Activated CD4-positive, alpha-beta memory T cell treated with anti-CD3 and anti-CD28 coated beads for 36 hours (primary cell): ENCODE measurements around the gene HMGXB4. TPM values are rescaled to one million over a fixed set of nuclear protein-coding genes. Genes with fewer than 3 reads are reported as not detected.

Experiments used
- CTCF ChIA-PET: fragments of 350-600 bp; sonication (Branson Sonifier 250); formaldehyde crosslinking; loops from one replicate; lab custom pipeline; 2021; ENCODE audit warnings: antibody characterized with exemption, inconsistent platforms; lab: Charles Lee
- POLR2A ChIA-PET: fragments of 350-600 bp; sonication (Branson Sonifier 250); formaldehyde crosslinking; loops from one replicate; lab custom pipeline; 2021; ENCODE audit warnings: antibody characterized with exemption; lab: Charles Lee
- DNase-seq: peaks from one replicate; pipeline ENCODE4 v3.0.0-alpha.2; 2020
- H3K27ac Mint-ChIP-seq: one replicate; pipeline ENCODE4 v1.8.0; 2021; ENCODE audit warnings: mixed read lengths
- H3K27me3 Mint-ChIP-seq: one replicate; pipeline ENCODE4 v1.8.0; 2021; ENCODE audit warnings: mixed read lengths
- H3K36me3 Mint-ChIP-seq: one replicate; pipeline ENCODE4 v1.8.0; 2021; ENCODE audit warnings: mixed read lengths
- H3K4me1 Mint-ChIP-seq: one replicate; pipeline ENCODE4 v1.8.0; 2021; ENCODE audit warnings: low read depth, mixed read lengths
- H3K4me3 Mint-ChIP-seq: one replicate; pipeline ENCODE4 v1.8.0; 2021; ENCODE audit warnings: mild to moderate bottlenecking, mixed read lengths
- H3K9me3 Mint-ChIP-seq: one replicate; pipeline ENCODE4 v1.8.0; 2021; ENCODE audit warnings: mixed read lengths
- intact Hi-C: fragments of 100-400 bp; cut with micrococcal nuclease; formaldehyde crosslinking; loops from one replicate; pipeline ENCODE4 v1.15.1; 2023
- total RNA-seq, 2 experiments: library from RNA; stranded (reverse); gene quantifications; one replicate each; pipeline ENCODE4 v1.2.3, GENCODE V29; 2021

The HMGXB4 gene
- total RNA-seq, 2 experiments from 2014 or later, result 33.9 to 35.7 TPM

DNA sequence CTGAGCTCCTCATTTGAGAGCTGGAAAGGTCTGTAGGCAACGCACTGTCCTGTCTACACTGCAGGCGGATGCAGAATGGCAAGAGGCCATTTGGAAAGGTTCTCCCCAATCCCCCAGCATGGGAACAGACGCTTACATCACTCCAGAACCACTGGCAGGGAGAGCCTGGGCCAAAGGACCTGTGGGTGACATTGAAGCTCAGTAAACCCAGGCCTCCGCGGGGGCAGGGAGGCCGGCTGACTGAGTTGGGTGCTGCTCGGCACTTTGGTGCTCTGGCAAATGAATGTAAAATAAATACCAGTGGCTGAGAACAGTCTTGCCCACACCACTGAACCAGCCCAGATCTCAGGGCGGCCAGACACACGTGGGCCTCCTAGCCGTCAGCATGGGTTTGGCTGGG, 64.8 kb downstream of the HMGXB4 start:
- no peaks in the 10 kb centered on the region for H3K4me1 Mint-ChIP-seq
- no peaks in the 10 kb centered on the region for H3K9me3 Mint-ChIP-seq
- DNase-seq, result no peak
- intact Hi-C loops, result no loop called here
- ChIA-PET CTCF (no interaction called here), POLR2A (no interaction called here)
- peaks cover 35% of the 10 kb centered on the region for H3K36me3 Mint-ChIP-seq
- H3K4me3 Mint-ChIP-seq, result no peak overlapping the region
- no peaks in the 10 kb centered on the region for H3K27me3 Mint-ChIP-seq
- H3K27ac Mint-ChIP-seq, result no peak overlapping the region

DNA sequence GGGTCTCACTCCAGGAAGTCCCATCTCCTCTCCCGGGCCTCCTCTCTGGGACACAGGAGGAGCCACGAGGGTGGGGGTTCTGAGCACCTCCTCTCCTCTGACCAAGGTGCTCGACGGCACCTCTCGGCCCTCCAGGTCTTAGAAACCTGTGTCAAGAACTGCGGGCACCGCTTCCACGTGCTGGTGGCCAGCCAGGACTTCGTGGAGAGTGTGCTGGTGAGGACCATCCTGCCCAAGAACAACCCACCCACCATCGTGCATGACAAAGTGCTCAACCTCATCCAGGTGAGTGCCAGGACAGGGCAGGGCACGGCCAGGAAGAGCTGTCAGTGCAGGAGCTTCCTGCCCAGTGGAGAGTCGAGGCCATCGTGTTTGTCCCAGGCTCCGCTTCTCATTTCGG, 65.6 kb downstream of the HMGXB4 start:
- Mint-ChIP-seq H3K27me3 (no peaks in the 10 kb centered on the region), H3K4me1 (peaks cover 2% of the 10 kb centered on the region), H3K4me3 (no peak overlapping the region), H3K27ac (no peak overlapping the region), H3K9me3 (no peaks in the 10 kb centered on the region), H3K36me3 (peaks cover 30% of the 10 kb centered on the region)
- ChIA-PET CTCF (no interaction called here), POLR2A (no interaction called here)
- no peak for DNase-seq
- intact Hi-C loops, result no loop called here

DNA sequence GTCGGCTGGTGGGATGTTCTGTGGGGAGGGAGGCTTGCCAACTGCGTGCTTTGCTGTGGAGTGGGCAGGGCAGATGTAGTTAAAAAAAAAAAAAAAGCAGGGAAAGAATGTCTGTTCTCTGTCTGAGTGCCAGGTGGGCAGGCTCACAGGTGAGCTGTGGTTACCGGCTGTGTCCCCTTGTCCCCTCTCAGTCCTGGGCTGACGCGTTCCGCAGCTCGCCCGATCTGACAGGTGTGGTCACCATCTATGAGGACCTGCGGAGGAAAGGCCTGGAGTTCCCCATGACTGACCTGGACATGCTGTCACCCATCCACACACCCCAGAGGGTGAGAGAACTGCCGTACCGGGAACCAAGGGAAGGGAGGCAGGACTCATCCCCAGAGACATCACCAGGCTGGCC, 66.0 kb downstream of the HMGXB4 start:
- H3K9me3 Mint-ChIP-seq, result no peaks in the 10 kb centered on the region
- no peak overlapping the region for H3K4me3 Mint-ChIP-seq
- peaks cover 5% of the 10 kb centered on the region for H3K4me1 Mint-ChIP-seq
- no peak overlapping the region for H3K27ac Mint-ChIP-seq
- POLR2A ChIA-PET, result no interaction called here
- no peak for DNase-seq
- H3K27me3 Mint-ChIP-seq, result no peaks in the 10 kb centered on the region
- CTCF ChIA-PET, result no interaction called here
- intact Hi-C loops, result no loop called here
- peaks cover 30% of the 10 kb centered on the region for H3K36me3 Mint-ChIP-seq

DNA sequence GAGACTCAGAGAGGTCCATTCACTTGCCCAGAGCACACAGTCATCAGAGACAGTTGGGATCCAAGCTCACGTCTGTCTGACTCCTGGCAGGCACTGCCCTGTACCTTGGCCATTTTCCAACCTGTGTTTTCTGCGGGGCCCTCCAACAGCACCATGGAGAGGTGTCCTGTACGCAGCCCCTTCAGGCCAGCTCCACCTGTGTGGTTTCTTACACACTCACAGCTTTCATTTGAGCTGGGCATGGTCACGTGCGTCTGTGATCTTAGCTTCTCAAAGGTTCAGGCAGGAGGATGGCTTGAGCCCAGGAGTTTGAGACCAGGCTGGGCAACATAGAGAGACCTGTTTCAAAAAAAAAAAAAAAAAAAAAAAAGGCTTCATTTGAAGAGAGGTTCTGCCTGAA, 66.8 kb downstream of the HMGXB4 start:
- CTCF ChIA-PET, result interaction anchor here (0.6 to 2.1 kb wide), 2 partner anchors 14 to 24 kb away, joined by 3 to 5 read pairs; partner anchors contain the start of gene TOM1
- Mint-ChIP-seq H3K36me3 (peaks cover 30% of the 10 kb centered on the region), H3K9me3 (no peaks in the 10 kb centered on the region)

DNA sequence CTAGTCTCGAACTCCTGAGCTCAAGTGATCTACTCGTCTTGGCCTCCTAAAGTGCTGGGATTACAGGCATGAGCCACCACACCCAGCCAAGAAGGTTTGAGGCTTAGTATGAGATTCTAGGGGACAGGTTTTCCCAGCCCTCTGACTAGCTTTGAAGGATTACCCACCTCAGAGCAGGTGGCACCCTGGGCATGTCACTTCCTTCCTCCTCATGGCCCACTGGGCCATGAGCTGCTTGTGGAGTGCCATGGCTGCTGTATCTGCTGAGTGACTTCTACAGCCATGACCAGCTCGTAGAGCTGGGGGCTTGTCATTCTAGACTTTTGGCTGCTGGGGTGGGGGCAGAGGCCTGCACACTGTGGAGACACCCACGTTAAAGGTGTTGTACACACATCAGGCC, 67.5 kb downstream of the HMGXB4 start:
- Mint-ChIP-seq H3K9me3 (no peaks in the 10 kb centered on the region), H3K4me3 (no peak overlapping the region), H3K27ac (no peak overlapping the region), H3K27me3 (no peaks in the 10 kb centered on the region), H3K36me3 (peaks cover 30% of the 10 kb centered on the region), H3K4me1 (peaks cover 13% of the 10 kb centered on the region)
- ChIA-PET CTCF (interaction anchor here (1.0 to 2.1 kb wide), 2 partner anchors 25 to 259 kb away, joined by 3 to 5 read pairs; partner anchors contain the start of gene TOM1), POLR2A (interaction anchor here (1.0 kb wide), 1 partner anchor 28 kb away, joined by 3 read pairs; no protein-coding TSS in a partner anchor)
- no peak for DNase-seq
- intact Hi-C loops, result no loop called here

More for the DNA sequence above, 66.8 kb downstream of the HMGXB4 start:
- POLR2A ChIA-PET, result no interaction called here
- intact Hi-C loops, result no loop called here
- H3K4me1 Mint-ChIP-seq, result peaks cover 7% of the 10 kb centered on the region
- no peaks in the 10 kb centered on the region for H3K27me3 Mint-ChIP-seq
- no peak overlapping the region for H3K4me3 Mint-ChIP-seq
- H3K27ac Mint-ChIP-seq, result no peak overlapping the region
- DNase-seq, result no peak

DNA sequence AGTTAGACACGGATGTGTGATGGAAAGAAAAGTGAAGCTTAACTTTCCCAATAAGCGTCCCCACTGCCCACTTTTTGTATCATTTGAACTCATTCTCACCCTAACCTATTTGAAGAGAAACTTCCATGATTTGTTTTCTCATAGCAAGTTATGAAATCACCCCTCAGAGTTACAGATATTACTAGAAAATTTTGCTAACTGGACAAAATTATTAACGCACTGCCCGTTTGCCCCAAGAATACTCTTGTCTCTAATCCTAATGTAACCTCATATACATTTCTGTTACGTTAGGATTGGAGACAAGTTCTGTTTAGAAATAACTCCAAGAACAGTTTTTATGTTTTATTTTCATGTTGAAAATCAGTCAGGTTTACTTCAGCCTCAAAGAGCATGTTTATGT, 67.9 kb downstream of the HMGXB4 start:
- Mint-ChIP-seq H3K9me3 (no peaks in the 10 kb centered on the region), H3K4me3 (no peak overlapping the region), H3K27me3 (no peaks in the 10 kb centered on the region), H3K36me3 (peaks cover 31% of the 10 kb centered on the region), H3K4me1 (peaks cover 15% of the 10 kb centered on the region), H3K27ac (no peak overlapping the region)
- ChIA-PET CTCF (interaction anchor here (1.0 to 2.1 kb wide), 2 partner anchors 26 to 258 kb away, joined by 3 to 5 read pairs; partner anchors contain the start of gene TOM1), POLR2A (interaction anchor here (1.0 kb wide), 1 partner anchor 28 kb away, joined by 3 read pairs; no protein-coding TSS in a partner anchor)
- DNase-seq, result no peak
- intact Hi-C loops, result no loop called here

DNA sequence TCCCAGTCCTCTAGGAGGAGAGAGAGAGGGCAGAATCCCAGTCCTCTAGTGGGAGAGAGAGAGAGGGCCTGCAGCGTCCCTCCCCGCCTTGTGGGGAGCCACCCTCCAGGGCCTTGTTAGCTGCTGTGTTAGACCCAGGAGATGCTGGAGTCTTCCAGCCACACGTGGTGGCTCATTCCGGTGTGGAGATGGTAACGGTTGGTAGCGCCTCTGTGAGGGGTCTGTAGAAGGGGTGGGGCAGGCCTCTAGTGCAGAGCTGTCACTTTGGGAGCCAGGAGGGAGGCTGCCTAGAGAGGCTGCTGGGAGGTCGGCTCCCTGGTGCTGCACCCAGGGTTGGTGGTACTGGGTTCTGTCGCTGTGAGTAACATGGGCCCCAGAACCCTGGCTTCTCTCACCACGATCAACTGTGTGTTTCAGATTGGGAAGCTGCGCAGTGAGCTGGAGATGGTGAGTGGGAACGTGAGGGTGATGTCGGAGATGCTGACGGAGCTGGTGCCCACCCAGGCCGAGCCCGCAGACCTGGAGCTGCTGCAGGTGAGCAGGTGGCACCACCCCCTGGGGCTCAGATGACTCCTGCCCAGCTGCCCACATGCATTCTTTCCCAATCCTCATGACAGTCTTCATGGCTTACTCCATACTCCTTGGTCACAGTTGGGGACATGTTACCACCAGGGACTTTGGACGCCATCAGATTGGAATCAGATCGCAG, 69.7 kb downstream of the HMGXB4 start:
- no peaks in the 10 kb centered on the region for H3K9me3 Mint-ChIP-seq
- peaks cover 30% of the 10 kb centered on the region for H3K36me3 Mint-ChIP-seq
- intact Hi-C loops, result no loop called here
- H3K4me1 Mint-ChIP-seq, result peaks cover 26% of the 10 kb centered on the region
- ChIA-PET POLR2A (no interaction called here), CTCF (no interaction called here)
- no peak overlapping the region for H3K27ac Mint-ChIP-seq
- H3K27me3 Mint-ChIP-seq, result no peaks in the 10 kb centered on the region
- no peak for DNase-seq
- H3K4me3 Mint-ChIP-seq, result no peak overlapping the region

DNA sequence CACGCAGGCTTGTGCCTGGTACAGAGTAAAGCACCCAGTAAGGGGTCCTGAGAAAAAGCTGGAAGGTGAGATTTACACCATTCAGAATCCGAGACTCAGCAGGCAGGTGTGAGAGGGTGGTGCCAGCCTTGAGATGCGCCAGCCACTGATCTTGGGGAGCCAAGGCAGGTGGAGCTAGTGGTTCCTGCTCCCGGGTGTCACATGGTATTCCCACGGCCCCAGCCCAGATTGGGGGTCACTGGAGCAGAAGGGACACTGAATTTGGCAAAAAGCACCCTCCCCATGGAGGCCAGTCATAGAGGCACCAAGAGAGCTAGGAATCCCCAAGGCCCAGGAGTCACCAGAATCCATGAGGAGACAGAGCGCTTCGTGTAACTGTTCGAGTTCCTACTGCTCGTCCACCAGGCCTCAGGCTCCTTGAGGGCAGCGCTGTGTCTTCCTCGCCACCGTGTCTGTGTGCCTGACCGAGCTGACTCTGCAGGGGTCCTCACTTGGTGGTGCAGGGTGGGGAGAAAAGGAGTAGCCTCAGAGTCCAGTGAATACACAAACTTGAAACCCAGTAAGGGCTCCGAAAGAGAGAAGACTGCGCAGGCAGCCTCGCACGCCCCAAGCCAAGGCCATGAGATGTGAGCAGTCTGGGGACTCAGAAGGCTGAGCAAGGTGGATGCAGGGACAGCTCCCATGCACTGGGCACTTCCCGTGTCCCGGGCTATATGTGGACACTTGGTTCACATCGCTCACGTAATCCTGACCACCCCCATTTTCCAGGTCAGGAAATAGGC, 70.6 kb downstream of the HMGXB4 start:
- peaks cover 27% of the 10 kb centered on the region for H3K36me3 Mint-ChIP-seq
- no peaks in the 10 kb centered on the region for H3K9me3 Mint-ChIP-seq
- intact Hi-C loops, result no loop called here
- no peak for DNase-seq
- H3K27me3 Mint-ChIP-seq, result no peaks in the 10 kb centered on the region
- H3K4me1 Mint-ChIP-seq, result peaks cover 28% of the 10 kb centered on the region
- POLR2A ChIA-PET, result no interaction called here
- no peak overlapping the region for H3K27ac Mint-ChIP-seq
- CTCF ChIA-PET, result interaction anchor here (0.9 kb wide), 1 partner anchor 25 kb away, joined by 3 read pairs; no protein-coding TSS in a partner anchor
- no peak overlapping the region for H3K4me3 Mint-ChIP-seq

DNA sequence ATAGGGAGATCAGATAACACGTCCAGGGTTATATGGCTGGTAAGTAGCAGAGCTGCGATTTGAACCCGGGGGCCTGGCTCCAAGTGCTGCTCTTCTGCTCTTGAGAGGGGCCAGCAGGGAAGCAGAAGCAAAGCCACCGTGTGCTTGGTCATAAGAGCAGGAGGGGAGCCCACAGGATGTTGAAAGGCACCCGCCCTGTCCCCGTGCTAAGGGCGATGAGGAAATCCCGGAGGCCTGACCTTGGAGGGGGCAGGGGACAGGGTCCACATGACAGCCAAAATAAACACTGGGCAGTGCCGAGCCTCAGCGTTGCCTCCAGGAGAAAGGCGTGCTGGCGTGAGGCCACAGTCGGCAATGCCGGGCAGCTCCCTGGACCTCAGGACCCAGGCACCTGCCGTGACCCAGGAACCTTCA, 71.2 kb downstream of the HMGXB4 start:
- Mint-ChIP-seq H3K27ac (no peak overlapping the region), H3K36me3 (peaks cover 24% of the 10 kb centered on the region), H3K4me1 (peaks cover 29% of the 10 kb centered on the region), H3K4me3 (no peak overlapping the region), H3K27me3 (no peaks in the 10 kb centered on the region), H3K9me3 (no peaks in the 10 kb centered on the region)
- intact Hi-C loops, result no loop called here
- no peak for DNase-seq
- CTCF ChIA-PET, result interaction anchor here (0.9 kb wide), 1 partner anchor 25 kb away, joined by 3 read pairs; no protein-coding TSS in a partner anchor
- POLR2A ChIA-PET, result no interaction called here

DNA sequence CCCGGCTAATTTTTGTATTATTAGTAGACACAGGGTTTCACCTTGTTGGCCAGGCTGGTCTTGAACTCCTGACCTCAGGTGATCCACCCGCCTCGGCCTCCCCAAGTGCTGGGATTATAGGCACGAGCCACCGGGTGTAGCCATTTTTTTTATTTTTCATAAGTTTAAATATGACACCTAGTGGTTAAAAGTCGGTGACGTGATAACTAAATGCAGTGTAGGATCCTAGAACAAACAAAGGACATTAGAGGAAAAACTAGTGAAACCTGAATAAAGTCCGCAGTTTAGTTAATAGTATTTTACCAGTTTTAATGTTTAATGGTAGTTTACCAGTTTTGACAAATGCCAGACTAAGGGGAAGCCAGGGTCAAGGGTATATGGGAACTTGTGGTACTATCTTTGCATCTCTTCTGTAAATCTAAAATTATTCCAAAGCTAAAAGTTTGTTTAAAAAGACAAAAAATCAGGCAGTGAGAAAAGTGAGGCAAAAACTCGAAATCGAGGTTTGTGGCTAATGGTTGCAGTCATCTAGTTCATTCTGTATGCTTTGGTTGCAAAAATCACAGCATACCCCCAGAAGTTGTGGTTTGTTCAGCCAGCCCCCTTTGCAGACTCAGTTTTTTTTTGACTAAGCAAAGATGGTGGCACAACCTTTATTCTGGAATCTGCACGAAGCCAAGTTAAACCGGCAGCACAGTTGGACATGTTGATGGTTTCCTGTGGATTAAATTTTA, 72.0 kb downstream of the HMGXB4 start:
- Mint-ChIP-seq H3K27ac (peak overlapping the region; percentile 38), H3K36me3 (peaks cover 25% of the 10 kb centered on the region), H3K4me1 (peaks cover 37% of the 10 kb centered on the region), H3K9me3 (no peaks in the 10 kb centered on the region), H3K4me3 (no peak overlapping the region), H3K27me3 (no peaks in the 10 kb centered on the region)
- DNase-seq, result no peak
- ChIA-PET CTCF (interaction anchor here (0.6 to 1.8 kb wide), 5 partner anchors 22 to 97 kb away, joined by 3 to 5 read pairs (median 3); no protein-coding TSS in a partner anchor), POLR2A (interaction anchor here (0.6 to 1.7 kb wide), 6 partner anchors 18 to 212 kb away, joined by 3 to 6 read pairs (median 4); no protein-coding TSS in a partner anchor)
- intact Hi-C loops, result no loop called here

DNA sequence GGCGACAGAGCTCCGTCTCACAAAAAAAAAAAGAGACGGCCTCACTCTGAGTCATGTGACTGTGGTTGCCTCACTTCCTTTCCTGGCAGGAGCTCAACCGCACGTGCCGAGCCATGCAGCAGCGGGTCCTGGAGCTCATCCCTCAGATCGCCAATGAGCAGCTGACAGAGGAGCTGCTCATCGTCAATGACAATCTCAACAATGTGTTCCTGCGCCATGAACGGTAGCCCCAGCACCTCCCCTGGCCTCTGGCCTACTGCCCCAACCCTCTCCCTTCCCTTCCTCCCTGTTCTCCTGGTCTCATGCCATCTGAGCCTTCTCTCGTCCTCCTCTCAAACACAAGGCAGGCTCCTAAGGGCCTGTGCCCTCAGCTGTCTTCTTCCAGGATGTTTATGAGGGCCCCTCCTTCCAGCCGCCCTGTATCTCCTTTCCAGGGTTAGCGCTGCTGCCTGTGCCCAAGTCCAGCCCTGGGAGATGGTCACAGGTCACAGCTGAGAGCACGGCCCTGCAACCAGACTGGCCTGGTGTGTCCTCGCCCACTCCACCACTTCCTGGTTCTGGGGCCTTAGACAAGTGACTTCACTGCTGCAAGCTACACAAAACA, 73.1 kb downstream of the HMGXB4 start:
- no peaks in the 10 kb centered on the region for H3K9me3 Mint-ChIP-seq
- peak overlapping the region; percentile 83 for H3K4me3 Mint-ChIP-seq
- intact Hi-C loops, result loop anchor here (1.0 to 2.0 kb wide), 2 partner anchors 17 to 30 kb away; no protein-coding TSS in a partner anchor
- POLR2A ChIA-PET, result interaction anchor here (0.6 to 1.9 kb wide), 13 partner anchors 16 to 286 kb away, joined by 3 to 10 read pairs (median 3); partner anchors contain the start of gene TOM1
- H3K36me3 Mint-ChIP-seq, result peaks cover 20% of the 10 kb centered on the region
- peak; percentile 87 for DNase-seq
- H3K27ac Mint-ChIP-seq, result peak overlapping the region; percentile 93
- CTCF ChIA-PET, result interaction anchor here (0.6 to 1.8 kb wide), 11 partner anchors 10 to 736 kb away, joined by 3 to 9 read pairs (median 3); partner anchors contain the start of gene TOM1
- H3K4me1 Mint-ChIP-seq, result peaks cover 46% of the 10 kb centered on the region
- H3K27me3 Mint-ChIP-seq, result no peaks in the 10 kb centered on the region
